GM21619 (cell line): ENCODE data around the gene FILIP1L.

Experiments used
- ATAC-seq: cut with Tn5 transposase; IDR thresholded peaks from one replicate; pipeline ENCODE4 v1.9.1; 2021; ENCODE audit not compliant: unreplicated experiment

The FILIP1L gene

DNA sequence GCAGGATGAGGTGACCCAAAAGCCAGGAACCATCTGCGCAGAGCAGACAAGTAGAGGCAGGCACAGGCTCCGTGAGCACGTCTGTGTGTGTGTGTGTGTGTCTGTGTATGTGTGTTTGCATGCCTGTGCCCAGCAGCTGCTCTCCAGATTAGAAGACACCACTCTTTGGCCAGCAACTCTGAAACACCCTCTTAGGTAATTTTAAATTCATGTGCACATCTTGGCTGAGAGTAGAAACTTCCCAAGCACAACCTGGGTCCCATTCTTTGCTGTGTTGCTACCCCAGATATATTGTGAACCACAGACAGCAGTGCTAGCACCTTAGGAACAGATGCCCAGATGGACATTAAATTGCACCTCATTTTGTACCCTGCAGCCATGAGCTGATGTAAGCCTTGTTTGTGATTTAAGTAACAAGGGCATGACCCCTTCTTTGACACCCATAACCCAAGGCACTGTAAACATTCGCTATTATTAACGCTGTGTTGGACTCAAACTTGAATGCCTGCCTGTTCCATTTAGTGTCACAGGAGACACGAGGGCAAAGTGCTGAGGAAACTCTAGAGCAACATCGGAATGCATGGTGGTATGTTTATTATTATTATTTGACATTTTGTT is at the start of gene FILIP1L:
FILIP1L (minus strand) TSS at position 89 of the 618 bp plus-strand sequence.
- no peak for ATAC-seq

DNA sequence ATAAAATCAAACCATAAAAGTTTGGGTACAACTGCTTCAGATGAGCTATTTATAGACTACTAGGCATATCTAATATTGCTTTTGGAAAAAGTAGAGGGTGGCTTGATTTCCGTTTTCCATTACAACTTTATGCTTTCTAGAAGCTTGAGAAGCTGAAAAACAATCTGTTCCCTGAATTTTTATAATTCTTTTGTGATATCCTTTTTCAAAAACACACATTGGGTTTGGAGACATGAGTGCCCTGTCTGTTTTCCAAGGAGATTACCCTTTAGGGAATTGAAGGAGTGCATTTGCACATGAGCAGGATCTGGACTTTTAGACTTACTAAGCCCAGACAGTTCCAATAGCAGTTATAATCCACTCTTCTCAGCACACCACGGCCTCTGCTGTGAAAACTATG is 49.5 kb upstream of the FILIP1L start:
- ATAC-seq: no peak

DNA sequence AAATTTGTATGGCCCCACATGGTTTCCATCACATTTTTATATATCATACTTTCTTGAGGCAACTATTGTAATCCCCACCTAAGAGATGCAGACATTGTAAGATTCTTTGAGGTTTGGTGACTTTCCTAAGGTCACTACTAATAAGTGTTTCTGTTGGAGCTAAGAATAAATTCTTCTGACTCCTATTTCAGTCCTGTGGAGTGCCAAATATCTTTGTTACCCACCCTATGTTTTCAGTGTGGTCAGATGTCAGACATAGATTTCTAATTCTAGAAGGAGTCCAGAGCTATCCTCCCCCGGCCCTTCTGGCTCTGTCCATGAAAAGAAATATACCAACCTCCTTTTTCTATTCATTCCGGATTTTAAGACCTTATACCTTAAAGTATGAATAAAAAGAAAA is 46.2 kb upstream of the FILIP1L start:
- ATAC-seq: no peak

DNA sequence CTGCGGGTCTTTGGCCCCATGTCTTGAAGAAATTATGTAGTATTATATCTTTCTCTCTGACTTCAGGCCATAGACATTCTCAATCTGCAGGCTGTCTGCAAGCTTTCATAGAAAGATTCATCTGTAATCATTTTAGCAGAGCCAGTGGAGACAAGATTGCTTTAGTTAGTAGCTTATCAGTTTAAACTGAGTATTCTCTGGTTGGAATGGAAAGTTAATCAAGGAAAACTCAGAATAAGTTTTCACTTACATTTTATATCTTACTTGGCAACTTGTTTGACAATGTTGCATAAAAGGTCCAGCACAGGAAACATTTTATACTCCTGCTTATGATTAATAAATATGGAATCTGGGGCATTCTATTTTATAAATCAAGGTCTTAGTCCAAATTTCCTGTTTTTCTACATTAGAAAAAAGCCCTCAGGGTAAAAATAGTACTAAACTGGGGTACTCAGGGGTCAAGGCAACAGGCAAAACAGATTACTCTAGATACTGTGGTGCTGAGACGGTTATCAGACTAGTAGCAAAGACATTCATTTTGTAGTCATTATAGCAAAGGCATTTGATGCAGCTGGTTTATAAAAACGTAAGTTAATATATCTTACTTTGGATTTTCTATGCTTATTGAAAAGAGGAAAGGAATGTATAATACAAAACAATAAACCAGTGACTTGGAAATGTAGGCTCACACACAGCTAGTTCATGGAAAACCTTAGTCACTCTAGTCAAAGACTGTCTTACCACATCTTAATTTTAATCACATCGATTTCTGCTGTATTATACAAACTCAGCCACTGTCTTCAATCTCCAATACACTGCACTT is 45.2 kb upstream of the FILIP1L start:
- no peak for ATAC-seq

DNA sequence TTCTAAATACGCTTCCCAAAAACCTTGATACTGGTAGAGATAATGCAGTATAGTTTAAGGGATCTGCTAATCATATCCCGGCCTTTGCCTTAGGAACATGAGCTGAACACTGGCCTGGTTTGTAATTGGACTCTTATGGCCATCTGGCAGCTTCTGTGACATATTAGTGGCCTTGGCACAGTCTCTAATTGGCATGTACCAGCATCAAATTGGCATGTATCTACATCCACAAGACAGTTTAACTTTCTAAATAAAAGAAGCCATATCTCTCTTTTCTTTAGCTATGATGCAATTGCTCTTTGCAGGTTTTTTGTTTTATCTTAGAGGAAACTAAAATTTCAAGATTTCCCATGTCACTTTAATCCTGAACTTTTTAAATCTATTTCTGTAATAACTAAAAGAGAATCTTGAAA is 44.6 kb upstream of the FILIP1L start:
- no peak for ATAC-seq

DNA sequence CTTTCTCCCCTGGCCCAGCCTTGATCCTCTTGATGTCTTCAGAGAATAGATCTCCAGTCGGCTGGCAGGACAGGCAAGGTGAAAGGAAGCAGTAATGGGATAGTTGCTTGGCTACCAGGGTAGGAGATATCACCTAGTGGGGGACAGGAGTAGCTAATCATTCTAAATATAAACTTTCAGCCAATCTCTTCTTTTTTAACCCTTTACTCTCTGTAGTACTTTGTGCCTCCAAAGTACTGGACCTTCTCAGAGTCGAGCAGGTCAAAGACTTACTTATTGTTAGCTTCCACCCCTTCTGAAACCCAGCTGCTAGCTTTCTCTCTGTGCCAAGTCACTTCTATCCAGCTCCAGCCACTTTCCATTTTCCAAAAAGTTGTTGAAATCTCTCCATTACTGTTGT is 43.4 kb upstream of the FILIP1L start:
- ATAC-seq: no peak

DNA sequence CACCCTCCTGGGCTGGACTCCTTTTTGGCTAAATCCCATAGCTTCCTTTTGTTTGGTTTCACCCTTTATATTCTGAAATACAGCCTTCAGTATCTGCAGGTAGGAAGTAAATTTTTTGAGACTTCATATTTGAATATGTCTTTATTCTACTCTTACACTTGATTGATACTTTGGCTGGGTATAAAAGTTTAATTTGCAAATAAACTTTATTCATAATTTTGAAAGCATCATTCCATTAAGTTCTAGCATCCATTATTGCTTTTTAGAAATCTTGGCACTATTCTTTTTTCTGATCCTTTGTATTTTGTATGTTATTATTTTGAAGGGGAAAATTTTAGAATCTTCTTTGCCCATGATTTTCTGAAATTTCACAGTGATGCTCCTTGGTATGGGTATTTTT is 41.3 kb upstream of the FILIP1L start:
- no peak for ATAC-seq

DNA sequence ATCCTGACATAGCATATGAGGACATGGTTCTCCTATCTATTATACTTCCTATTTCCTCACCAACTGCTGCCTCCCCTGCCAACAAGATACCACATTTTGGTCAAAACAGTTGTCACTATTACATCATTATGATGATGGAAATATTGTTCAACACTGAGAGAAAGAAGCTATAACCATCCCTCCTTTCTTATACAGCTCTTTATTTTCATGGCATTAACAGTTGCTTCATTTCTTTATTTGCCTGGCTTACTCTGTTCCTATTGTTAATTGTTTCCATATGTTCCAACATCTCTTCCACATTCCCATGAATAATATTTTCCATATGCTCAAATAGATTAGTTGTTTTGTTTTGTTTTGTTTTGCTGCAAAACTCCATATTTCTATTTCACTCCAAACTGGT is 40.8 kb upstream of the FILIP1L start:
- no peak for ATAC-seq

DNA sequence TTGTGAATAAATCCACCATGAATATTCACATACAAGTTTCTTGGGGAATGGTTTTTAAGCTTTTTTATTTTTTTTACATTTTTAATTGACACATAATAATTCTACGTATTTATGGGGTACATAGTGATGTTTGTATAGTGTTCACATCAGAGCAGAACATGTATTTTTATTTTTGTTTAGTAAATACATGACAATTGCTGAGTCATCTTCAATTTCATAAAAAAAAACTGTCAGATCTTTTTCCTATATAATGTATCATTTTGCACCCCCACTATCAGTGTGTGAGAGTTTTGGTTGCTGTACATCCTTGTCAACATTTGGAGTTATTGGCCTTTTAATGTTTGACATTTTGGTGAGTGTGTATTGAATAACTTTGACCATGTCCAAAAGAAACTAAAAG is 39.9 kb upstream of the FILIP1L start:
- ATAC-seq: no peak

DNA sequence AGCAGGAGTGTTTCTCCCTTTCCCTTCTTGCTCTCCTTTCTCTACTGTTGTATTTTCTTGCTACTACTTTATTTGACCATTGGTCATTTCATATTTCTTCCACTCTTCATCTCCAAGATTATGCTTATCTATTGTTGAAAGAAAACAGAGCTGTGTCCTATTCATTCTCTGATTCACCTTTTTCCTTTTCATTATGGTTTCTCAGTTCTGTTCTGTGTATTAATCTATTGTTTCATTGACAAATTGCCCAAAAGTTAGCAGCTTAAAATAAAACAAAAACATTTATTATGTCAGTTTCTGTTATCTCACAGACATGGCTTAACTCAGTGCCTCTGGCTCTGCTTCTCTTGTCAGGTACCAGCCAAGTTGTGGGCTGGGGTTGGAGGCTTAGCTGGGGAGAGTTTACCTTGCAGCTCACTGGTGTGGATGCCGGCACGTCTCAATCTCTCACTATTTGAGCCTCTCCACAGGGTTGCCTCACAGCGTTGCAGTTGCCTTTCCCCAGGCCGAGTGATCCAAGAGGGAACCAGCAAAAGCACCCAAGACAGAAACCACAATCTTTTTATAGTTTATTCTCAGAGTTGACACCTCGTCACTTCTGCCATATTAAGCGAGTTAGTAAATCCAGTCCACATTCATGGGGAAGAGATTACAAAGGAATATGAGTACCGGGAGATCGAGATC is 36.9 kb upstream of the FILIP1L start:
- ATAC-seq: no peak

DNA sequence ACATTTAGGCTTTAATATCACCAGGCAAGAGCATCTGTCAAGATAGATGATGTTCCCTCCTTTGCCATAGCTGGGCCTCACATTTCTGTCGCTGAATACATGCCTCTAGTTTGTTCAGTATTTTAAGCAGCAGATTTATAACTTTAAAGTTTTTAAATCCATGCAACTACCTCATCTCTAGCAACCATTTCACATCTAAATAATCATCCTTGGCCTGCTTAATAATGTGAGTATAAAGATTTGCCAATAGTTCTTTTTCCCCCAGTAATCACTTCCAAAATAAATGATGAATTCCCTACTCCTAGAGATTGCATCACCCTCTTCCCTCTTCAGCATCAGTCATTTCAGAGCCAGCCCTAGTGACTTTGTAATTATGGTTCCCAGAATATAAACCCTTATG is 36.2 kb upstream of the FILIP1L start:
- no peak for ATAC-seq

DNA sequence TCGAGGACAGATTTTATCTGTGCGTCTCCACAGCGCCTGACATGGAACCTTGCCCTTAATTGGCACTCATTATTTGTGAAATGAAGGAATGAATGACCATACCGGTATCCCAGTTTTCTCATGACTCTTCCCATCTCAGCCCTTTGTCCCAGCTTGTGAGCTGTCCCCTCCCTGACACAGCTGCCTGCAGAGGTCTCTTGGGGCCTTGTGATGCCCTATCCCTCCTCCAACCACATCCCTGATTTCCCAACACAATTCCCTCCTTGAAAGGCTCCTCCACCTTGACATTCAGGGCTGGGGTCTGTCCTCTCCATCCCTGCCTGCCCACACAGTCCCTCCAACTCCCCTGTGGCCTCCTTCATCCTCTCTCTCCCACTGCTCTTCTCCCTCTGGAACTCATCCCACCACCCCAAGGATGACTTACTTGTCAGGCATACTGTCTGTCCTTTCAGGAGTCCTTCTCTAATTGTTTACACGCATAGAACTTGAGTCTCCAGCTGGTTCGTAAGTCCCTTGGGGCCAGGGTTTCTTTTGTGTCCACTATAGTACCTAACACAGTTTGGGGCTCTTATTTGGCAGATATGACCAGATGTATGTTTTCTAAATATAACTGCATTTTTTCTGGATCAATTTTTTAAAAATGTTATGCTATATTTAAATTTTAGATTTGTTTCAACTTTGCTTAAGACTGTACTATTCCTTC is 35.6 kb upstream of the FILIP1L start:
- no peak for ATAC-seq

DNA sequence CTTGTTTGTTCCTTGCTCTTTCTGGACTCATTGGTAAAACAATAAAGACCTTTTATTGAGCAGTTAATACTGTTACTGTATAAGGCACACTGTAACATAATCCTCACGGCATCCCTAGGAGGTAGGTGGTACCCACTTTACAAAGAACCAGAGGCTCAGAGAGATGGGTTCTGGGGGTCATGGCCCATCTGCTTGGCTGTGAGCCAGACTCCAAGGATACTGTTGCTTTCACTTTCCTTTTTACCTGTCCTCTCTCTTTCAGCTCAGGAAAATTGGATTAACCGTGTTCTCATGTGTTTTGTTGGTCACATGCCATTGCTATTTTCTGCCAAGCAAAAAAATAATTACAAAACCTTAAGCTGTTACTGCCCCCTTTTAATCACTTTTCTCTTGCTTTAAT is 34.8 kb upstream of the FILIP1L start:
- ATAC-seq: no peak

DNA sequence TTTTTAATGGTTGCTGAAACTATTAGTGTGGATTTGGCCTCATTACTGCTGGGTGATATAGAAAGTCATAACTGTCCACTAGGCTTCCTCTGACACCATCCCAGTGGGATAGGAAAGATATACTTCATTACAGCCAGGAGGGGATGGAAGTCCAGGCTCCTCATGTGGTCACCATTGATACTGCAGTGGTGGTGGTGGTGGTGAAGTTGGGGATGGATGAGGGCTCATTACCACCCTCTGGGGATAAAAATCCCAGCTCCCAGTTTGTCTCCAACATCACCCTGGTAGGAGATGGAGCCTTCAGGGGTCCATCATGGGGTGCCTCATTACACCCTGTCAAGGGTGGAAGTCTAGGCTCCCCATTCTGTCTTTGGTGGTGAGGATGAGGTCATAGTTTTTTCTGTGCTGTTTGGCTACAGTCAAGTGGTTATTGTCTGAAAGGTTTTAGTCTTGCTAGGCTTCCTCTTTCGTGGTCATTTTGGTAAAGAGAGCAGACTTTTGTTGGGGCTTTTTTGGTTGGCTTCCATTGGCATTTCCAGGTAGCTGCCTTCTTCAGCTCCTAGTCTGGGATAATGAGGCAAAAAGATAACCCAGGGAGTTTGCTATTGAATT is 30.1 kb upstream of the FILIP1L start:
- ATAC-seq: peak; percentile 77

DNA sequence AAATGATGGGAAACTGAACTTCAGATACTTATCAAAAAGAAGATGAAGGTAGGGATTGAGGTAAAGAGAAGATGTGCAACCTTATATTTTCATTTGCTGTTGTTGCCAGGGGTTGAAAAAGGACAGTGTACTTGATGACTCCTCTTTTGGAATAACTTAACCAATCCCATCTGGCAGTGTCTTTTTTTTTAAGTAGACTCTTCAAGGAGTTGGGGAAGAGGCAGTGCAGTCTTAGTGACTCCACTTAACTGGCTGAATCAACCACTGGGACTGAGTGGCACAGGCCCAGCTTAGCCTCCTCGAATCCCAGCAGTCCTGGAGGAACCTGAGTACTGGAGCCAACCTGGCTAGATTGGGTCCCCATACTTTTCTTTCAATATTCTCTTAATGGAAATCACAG is 27.3 kb upstream of the FILIP1L start:
- ATAC-seq: no peak

DNA sequence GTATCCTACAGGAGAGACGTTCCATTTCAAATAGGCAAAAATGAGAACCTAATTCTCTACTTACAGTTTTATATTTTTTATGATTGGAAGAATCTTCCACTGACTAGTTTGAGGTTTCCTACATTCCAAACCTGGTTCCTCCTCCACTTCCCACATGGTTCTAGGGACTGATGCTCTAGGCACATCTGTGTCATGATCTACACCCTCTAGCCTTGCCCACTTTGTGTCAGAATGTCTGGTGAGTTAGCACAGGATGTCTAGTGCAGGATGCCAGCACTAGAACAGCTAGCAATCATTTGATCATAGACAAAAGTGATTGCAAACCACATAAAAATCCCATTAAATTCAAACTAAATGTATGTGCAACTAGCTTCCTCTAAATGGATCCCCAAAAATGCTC is 26.7 kb upstream of the FILIP1L start:
- no peak for ATAC-seq

DNA sequence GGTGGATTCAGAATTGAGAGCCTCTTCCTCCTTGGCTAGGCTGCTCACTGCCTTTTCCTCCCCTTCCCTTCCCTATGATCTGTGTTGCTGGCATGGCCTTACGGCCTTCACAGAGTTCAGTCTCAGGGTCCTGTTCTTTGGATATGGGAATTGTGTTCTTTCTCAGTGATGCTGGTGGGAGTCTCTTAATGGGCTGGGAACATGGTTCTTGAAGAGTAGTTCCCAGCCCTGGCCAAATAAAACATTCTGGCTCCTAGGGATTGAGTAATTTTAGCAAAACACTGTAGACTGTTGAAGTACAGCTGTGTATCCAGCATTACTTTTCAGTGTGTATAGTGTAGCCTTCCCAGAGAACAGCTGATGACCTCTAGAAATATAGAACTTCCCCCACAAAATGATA is 22.6 kb upstream of the FILIP1L start:
- ATAC-seq: no peak

DNA sequence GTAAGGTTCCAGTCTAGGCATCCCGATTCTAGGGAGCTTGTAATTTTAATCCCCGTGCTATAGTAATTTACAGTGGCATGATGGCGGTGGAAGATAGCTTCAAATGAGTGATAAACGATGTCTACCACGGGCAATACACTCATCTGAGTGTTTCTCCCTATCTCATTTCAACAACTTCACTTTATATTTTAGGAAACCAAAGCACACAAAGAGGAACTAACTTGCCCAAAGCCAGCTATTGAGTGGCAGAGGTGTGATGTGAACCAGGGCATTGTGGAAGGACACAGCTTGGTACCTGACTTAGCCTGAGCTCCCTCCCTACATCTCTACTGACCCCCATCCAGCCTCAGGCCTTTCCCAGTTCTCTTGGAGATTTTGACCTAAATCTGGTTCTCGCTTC is 16.9 kb upstream of the FILIP1L start:
- ATAC-seq: no peak

DNA sequence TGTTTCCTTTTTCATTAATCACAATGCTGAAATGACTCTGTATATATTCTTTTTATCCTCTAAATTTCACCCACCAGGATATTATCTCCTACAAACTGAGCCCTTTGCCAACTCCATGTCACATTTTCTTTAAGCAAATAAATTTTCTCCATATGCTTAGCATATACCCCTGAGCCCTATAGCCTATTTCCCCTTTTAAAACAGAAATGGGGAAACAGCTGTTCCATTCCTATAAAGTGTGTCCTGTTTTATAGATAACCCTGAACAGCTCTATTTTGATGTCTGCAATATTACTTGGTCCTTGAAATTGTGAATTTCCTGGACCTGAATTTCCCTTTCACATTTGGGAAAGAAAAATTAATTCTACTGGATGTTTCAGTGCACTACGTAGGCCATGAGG is 15.6 kb upstream of the FILIP1L start:
- no peak for ATAC-seq

DNA sequence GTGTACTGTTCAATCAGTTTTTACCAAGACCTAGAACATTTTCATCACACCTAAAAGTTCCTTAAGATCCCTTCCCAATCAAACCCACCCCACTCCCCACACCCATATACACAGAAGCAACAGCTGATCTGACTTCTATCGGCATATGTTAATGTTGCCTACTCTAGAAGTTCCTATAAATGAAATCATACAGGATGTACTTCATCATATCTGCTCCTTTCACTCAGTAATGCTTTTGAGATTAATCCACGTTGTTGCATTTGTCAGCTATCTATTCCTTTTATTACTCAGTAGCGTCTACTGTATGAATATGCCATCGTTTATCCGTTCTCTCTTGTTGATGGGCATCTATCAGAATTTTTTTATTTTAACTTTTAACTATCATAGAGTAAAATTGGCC is 14.3 kb upstream of the FILIP1L start:
- no peak for ATAC-seq

DNA sequence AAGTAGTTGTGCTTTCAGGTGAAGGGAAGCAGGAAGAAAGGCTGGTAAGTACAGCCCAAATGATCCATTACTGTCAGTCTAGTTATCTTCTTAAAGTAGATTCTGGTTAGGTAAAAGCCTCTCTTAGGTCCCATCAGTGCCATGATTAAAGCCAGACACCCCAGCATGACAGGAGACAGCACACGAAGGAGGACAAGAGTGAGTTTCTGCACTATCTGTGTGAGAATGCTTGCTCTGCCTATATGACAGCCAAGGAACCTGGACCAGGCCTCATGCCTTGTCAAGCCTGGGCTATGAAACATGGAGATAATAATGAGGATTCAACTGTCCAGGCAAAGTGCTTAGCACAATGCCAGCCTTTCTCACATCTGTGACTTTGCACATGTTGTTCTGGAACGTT is 13.5 kb upstream of the FILIP1L start:
- ATAC-seq: no peak
